OCI-M2 (cell line): ENCODE measurements around the gene TRIO.

ENCODE experiments used
- DNase-seq: peaks from one replicate; lab custom pipeline; 2025; ENCODE audit not compliant: unreplicated experiment; lab: John Stamatoyannopoulos, UW

TRIO gene

DNA sequence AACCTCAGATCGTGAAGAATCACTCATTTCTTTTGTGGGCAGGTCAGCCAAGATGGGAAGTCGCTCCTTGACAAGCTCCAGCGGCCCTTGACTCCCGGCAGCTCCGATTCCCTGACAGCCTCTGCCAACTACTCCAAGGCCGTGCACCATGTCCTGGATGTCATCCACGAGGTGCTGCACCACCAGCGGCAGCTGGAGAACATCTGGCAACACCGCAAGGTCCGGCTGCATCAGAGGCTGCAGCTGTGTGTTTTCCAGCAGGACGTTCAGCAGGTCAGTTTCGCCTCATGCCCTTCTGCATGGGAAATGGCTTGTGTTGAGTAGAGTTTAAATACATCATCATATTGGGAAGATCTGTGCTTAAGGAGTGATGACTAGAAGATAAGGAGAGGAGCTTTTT lies 173.3 kb downstream of the TRIO start:
- no peak for DNase-seq

DNA sequence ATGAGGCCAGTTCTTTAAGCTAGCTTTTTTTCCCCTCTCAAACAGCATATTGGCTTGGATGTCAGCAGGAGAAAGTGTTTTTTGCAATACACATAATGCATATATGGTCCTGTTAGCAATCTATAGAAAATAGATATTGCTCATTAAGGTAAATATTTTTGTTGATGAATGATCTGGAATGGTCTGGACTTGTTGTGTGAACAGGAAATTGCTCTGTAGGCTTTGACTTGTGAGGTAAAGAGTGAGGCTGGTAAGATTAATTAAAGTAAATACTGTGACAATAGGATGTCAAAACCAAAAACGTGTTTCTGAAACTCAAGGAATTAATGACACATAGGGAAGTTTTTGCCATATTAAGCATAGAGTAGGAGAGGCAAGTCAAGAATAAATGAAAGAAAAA lies 176.0 kb downstream of the TRIO start:
- no peak for DNase-seq

DNA sequence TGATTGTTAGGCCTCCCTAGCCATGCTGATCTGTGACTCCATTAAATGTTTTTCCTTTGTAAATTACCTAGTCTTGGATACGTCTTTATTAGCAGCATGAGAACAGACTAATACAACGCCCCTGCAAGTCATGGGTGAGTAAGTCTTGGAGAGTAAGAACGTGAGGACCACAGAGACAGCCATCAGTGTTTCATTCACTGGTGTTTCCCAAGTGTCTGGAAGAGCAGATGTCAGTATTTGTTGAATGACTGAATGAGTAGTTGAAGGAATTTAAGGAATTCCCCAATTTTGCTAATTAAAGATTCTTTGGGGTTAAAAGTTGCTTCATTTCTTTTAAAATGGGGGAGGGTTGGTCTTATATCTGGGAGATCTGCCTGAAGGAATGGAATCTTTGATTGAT lies 178.8 kb downstream of the TRIO start:
- no peak for DNase-seq

DNA sequence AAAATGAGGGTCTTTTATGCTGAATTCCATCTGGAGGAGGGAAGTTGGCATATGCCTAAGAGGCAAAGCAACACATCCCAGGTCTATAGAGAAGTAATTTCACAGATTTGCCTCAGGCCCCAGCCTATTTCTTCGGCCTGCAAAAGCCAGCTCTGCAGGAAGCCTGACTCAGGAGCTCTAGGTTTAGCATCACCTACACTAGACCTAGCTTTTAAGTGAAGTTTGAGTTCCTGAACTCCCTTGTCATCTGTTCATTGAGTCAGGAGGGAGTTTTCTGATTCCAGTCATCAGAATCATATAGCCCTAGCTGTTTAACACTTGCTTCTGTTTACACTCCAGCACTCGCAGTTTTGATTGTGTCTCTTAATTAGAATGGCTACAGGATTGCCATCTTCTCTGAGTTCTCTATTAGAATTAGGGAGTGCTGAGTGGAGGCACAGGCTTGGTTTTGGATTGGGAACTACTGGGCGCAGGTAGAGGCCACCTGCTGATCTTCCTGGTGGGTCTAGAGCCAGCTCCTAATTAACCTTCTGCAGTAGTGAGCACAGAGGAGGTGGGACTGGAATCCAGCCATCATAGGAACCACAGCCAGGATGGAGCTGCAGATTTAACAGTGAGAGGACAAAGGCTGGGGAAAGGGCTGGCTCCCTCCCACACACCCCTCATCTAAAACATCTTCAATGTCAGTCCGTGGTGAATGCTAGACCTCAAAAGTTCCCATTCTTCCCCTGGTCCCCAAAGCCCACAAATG lies 179.5 kb downstream of the TRIO start:
- no peak for DNase-seq

DNA sequence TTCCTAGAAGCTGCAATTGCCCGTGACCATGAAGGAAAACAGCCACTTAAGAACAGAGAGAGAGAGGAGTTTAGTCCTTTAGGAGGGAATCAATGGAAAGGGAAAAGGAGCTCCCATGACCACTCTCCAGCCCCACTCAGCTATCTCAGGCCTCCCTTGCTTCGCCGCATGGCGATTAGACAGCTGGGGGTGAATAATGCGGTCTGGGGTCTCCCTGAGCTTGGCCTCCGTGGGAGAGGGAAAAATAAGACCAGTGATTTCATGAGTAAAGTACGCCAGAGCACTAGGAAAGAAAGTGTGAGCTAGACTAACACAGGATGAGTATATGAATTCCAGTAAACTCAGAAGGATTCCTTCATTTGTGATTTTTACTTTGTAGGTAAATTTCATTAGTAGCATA lies 180.3 kb downstream of the TRIO start:
- no peak for DNase-seq

DNA sequence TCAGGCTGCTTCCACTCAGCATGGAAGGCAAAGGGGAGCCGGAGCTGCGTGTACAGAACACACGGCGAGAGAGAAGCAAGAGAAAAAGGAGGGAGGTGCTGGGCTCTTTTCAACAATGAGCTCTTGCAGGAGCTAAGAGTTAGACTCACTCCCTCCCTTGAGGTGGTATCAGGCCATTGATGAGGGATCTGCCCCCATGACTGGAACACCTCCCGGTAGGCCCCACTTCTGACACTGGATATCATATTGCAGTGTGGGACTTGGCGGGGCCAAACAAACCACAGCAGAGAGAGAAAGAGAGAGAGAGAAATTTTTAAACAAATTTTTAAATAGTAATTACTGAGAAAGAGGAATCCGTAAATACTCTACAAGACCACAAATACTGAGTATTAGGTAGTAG lies 182.2 kb downstream of the TRIO start:
- DNase-seq, result no peak

DNA sequence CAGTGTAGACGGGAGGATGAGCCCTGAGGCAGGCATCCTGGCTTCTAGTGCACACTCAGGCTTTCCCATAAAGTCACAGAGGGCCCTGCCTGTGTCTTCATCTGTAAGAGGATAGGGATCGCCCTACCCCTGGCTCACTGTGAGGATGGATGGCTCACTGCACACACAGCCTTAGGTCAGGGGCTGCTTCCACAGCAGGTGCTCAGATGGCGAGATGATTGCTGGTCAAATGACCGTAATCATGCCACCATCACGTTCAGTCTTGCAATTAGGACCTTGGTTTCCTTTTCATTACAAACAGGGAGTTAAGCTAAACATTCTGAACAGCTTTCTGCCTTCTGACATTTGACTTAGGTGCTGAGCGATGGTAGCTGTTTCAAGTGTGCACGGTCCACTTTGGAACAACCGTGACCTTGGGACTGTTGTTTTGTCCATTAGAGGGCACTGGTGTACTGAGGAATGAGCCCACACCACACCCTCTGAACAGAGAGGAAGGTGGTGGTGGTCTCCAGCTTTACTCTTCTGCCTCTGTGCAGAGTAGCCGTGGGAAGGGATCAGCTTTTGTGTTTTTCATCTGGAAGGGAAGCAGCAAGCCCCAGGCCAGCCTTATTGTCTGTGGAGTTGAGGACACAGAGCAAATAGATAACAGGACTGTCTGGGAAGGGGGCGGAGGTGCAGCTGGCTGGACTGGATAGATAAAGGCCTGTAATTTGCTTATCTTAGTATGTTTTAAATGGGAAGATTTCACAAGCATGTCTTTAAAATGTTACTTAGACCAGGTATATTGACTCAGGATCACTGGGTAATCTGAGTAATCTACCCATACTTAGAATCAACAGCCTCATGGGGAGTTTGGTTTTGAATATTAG lies 183.1 kb downstream of the TRIO start:
- no peak for DNase-seq

DNA sequence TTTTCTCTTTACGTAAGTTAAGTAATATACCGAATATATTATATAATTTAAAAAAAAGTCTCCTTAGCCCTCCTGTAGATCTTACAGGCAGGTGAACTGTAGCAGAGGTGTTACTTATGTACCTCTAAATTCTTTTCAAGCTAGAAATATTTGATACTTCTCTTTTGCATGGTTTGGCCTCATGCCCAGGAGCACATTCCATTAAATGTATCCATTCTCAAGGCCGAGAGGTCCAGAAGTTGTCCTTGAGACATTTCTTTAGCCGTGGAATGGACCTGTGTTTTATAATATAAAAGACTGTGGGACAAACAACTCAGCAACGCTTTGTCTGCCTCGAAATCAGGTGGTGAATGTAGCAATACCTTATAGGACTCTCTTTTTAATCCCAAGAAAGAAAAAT lies 184.5 kb downstream of the TRIO start:
- no peak for DNase-seq

DNA sequence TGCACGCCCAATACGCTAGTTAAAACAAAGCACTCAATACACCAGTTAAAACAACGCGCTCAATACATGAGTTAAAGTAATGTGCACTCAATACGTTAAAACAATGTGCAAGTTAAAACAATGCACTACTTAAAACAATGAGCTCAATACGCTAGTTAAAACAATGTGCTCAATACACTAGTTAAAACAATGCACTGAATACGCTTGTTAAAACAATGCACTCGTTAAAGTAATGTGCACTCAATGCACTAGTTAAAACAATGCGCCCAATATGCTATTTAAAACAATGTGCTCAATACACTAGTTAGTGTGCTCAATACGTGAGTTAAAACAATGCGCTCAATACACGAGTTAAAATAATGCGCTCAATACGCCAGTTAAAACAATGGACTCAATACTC lies 185.0 kb downstream of the TRIO start:
- no peak for DNase-seq

DNA sequence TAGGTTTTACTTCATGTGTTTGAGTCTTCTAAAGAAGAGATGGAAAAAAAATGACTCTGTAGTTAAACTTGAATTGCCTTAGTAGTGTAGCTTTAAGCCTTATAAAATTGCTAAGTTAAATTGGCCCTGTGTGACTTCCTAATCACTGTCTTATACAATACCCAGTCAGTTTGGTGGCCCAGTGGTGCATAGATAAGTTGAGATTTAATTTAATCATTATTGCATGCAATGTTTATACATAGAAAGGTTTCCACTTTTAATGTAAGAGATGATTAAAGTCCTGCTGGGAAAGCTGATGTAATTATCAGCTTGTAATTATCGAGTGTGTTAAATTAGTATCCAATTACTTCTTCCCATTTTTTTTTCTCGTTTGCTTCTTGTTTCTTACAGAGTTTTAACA lies 187.1 kb downstream of the TRIO start:
- no peak for DNase-seq

DNA sequence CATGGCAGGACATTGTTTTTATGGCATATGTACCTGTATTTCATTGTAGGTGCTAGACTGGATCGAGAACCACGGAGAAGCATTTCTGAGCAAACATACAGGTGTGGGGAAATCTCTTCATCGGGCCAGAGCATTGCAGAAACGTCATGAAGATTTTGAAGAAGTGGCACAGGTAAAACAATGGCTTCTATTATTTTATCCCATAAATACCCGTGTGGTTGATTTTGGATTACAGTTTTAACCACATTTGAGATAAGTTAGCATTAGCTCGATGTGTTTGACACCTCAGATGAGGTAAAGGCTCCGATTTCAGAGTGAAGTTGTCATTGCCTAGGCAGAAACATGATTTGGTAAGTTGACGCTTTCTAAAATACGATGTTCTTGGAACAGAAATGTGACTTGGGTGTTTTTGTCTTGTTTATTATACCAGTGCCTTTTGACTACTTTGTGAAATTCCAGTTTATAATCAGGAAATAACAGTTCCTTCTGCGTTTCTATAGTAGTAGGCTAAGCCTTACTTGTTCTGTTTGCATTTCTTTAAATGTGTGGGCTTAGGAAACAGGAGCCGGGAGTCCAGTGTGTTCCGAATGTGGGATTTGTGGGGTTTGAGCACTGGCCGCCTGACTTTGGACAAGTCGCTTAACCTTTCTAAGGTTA lies 187.7 kb downstream of the TRIO start:
- no peak for DNase-seq

DNA sequence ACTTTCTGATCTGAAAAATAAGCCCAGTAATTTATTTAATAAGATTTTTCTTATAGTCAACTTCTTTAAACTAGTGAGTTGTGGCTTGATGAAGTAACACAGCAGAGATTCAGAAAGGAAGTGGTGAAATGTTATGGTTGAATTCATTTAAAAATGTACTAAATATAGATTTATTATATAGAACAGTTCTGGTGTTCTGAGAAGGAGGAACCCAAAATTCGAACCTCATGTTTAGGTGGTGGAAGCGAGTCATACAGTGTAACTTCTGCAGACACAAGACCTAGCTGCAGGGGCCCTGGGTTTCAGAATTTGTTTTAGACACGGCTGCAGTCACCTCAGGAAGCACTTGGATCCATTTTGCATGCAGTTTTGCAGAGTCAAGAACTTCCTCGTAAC lies 188.2 kb downstream of the TRIO start:
- no peak for DNase-seq

DNA sequence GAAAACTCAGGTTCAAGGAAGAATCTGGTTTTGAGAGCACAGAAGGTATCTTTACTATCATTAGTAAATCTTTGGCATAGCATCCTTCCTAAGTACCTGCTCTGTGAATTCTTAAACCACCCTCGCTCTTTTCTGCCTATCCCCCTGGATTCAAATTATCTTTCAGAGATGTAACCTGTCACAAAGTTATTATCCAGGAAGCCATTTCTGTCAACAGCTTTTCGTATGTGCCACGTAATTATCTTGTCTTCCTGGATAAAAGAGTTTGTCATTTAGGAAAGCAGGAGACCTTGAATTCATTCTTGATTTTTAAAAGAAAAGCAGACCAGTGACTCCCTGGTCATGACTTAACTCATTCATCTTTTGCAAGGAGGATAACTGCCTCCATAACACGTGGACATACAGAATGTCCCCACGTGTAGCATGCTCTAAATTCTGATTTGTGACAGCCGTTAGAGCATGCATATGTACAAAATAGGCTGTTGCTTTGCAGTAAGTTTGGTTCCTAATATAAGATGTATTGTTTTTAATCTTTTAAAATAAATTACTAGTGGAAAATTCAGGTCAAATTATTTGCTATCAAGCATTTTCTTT lies 189.0 kb downstream of the TRIO start:
- DNase-seq, result no peak

DNA sequence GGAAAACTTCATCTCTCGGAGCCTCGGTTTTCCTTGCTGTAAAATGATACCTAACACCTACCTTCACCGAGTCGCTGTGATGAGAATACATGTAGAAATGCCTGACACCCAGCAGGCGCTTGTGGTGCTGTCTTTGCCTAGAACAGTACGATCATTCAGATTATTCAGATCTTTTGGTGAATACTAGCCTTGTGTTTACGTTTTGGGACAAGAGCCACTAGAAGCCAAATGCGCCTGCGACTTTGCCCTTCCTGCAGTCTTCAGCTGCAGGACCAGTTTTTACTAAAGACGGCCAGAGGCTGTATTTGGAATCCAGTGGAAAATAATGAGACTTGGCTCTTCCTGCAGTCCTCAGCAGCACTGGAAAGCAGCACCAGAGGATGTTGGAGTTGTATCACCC lies 189.6 kb downstream of the TRIO start:
- DNase-seq, result no peak

DNA sequence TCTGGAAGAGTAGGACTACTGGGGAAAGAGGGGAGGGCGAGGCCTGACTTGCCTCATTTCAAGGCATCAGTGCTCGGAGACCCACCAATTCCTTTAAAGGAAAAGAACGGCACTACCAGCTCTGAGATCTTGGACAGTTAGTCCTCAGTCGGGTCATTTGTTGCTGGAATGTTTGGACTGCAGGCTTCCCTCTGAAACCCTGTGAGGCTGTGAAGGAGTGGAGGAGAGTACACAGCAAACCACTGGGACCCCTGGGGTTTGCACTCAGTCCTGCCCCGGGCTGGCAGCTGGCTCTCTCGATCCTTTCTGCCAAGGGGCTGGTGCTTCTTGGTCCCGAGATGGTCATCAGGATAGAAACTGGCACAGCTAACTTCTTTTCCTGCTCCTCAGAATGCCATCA lies 194.5 kb downstream of the TRIO start:
- DNase-seq, result no peak

DNA sequence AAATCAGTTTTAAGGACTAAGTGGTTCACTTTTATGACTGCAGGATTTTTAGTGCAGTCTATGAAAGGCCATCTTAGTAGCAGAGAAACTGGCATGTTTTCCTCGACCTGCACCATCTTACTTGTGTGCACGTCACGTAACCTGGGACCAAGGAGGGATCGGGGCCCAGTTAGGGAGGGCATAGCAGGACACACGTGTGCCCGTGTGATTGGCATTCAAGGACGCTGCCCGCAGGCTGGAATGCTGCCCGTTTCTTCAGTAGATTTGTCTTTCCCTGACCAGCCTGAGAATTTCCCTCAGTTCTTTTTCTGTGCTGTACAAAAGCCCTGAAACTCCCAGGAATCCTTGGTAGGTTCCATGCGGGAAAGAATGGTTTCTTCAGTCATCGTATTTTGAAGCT lies 196.3 kb downstream of the TRIO start:
- no peak for DNase-seq

DNA sequence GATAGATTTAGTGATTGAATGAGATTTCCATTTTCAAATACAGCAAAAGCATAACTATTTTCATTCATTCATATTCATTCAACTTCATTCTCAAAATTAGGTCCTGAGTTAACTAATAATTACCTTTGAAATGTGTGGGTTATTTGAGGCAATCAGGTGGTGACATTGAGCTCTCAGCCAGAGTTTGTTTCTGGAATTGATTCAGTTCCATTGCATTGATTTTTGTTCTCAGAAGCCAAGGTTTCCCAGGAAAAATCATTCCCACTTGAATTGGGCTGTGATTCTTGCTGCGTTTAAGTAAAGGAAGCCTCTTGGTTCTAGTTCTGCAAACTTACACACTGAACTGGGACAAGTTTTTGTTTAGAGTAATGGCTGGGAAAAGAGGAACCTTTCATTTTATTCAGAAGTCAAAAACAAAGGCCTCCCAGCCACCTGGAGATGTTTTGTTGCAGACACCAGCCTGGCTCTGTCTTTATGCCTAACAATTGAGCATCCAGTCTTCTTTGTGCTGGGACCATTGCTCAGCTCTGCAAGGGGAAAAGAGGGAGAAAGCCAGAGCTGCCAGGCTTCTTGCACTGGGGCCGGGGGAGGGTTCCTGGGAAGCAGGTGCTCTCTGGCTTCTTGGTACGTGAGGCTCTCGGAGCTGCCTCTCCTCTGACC lies 198.6 kb downstream of the TRIO start:
- no peak for DNase-seq

DNA sequence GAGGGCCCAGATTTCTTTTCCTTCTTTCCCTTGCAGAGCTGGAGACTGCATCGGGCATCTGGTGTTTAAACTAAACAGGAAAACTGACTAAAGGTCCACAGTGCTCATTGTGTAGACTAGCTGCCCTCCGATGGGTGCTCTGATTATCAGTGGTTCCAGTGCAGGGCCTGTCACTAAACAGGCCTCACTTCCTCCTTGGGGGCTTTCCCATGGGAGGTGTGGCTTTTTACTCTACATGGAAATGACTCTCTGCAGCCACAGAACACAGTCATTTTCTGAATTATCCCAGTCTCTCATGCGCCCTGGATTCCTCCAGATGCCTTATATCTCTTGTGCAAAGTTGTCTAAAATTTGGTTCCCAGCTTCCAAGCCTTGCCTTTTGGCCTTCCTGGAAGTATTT lies 199.2 kb downstream of the TRIO start:
- no peak for DNase-seq

DNA sequence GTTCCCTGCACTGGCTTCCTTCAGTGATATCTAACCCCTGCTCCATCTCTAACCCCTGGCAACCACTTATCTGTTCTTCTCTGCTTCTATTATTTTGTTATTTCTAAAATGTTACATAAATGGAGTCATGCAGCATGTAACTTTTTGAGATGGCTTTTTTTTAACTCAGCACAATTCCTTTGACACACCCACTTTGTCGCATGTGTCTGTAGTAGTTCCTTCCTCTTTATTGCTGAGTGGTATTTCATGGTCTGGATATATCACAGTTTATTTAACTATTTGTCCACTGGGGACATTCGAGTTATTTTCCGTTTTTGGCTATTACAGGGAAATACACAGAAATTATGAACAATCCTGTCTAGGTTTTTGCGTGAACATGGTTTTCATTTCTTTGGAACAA lies 200.2 kb downstream of the TRIO start:
- no peak for DNase-seq

DNA sequence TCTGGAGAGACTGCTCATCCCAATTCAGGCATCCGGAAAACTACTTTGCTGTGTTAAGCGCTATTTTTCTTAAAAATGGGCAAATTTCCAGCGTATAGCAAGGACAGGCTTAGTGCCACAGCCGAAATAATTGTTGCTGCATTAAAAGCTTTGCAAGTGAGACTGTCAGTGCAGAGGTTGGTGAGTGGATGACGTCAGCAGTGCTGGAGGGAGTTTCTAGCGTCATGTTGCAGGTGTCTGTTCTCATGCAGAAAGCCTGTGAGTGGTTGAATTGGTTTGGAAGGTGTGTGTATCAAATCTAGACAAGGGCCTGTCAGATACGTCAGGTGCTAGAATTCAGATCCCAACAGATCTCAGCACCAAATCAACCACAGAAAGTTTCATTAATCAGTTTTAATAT lies 204.4 kb downstream of the TRIO start:
- no peak for DNase-seq

DNA sequence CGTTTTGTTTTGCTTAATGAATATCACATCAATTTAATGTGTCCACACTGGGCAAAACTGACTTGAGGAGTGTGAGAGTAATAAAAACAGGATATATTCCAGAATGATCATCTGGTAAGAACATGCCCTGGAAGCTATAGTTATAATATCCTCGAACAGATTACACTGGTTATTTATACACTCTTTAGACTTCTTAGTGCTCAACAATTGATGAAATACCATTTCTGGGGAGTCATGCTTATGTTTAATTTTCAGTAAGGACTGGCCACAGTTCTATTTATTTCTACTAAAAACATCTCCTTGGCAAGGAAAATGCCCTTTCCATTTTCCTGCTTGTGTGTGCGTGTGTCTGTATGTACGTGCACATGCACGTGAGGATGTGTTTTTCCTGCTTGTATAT lies 205.0 kb downstream of the TRIO start:
- no peak for DNase-seq
